Upper lobe of right lung (tissue), 1 donor: ENCODE data around the gene IZUMO1R. TPM values are rescaled to one million over a fixed set of nuclear protein-coding genes. Genes with fewer than 3 reads are reported as not detected.

Experiments used
- ATAC-seq: fragments of 200-7000 bp; cut with Tn5 transposase; one replicate; pipeline ENCODE4 v1.9.1; 2020; ENCODE audit warnings: mild to moderate bottlenecking, moderate library complexity
- DNase-seq: peaks from one replicate; pipeline ENCODE4 v3.0.0-alpha.2; 2020
- H3K27ac ChIP-seq: fragments of 200-600 bp; one replicate; pipeline ENCODE4 v1.8.0; 2022
- H3K27me3 ChIP-seq: fragments of 200-600 bp; one replicate; pipeline ENCODE4 v1.8.0; 2022; ENCODE audit warnings: mild to moderate bottlenecking
- H3K36me3 ChIP-seq: fragments of 200-600 bp; one replicate; pipeline ENCODE4 v1.8.0; 2022
- H3K4me1 ChIP-seq: fragments of 200-600 bp; one replicate; pipeline ENCODE4 v1.8.0; 2022
- H3K4me3 ChIP-seq: fragments of 200-600 bp; one replicate; pipeline ENCODE4 v1.8.0; 2022; ENCODE audit warnings: mild to moderate bottlenecking
- H3K9me3 ChIP-seq: fragments of 200-600 bp; one replicate; pipeline ENCODE4 v1.8.0; 2022
- CTCF ChIP-seq: fragments of 200-600 bp; IDR thresholded peaks from one replicate; pipeline ENCODE4 v1.8.0; 2022; ENCODE audit warnings: antibody characterized with exemption
- intact Hi-C: fragments of 100-400 bp; cut with DNase I; formaldehyde crosslinking; loops from one replicate; pipeline ENCODE4 v1.11.0; 2022
- total RNA-seq: library from RNA; stranded (reverse); fragmentation: NEBNext Ultra II Directional; extraction: Animal tissue kit (Norgen Biotek cat#: 25700); gene quantifications from one replicate; pipeline ENCODE4 v1.2.1, GENCODE V29; 2021
- donor health status: DM: no; HTN: yes; CAD: no; lungs with severe emphysema.

IZUMO1R gene
- total RNA-seq, 1 donor from 2014 or later = not detected

- peak; percentile 13 for ATAC-seq
- H3K4me3 ChIP-seq = no peak overlapping the region
- no peak overlapping the region for H3K27ac ChIP-seq
- no peak for TF ChIP-seq CTCF
- no peaks in the 10 kb centered on the region for H3K36me3 ChIP-seq
- no peaks in the 10 kb centered on the region for H3K4me1 ChIP-seq
- intact Hi-C loops = no loop called here
- DNase-seq = no peak
- no peaks in the 10 kb centered on the region for H3K9me3 ChIP-seq
- no peaks in the 10 kb centered on the region for H3K27me3 ChIP-seq
Observed at GRCh38 chr11:94328587-94329080, 24.3 kb downstream of the IZUMO1R start.

- TF ChIP-seq CTCF = no peak
- no peaks in the 10 kb centered on the region for H3K4me1 ChIP-seq
- H3K27me3 ChIP-seq = no peaks in the 10 kb centered on the region
- no peaks in the 10 kb centered on the region for H3K36me3 ChIP-seq
- ATAC-seq = no peak
- intact Hi-C loops = no loop called here
- no peak overlapping the region for H3K4me3 ChIP-seq
- H3K27ac ChIP-seq = no peak overlapping the region
- H3K9me3 ChIP-seq = no peaks in the 10 kb centered on the region
- no peak for DNase-seq
Observed at GRCh38 chr11:94329501-94329900, 25.1 kb downstream of the IZUMO1R start.

GRCh38 chr11:94330789-94331188 is 26.4 kb downstream of the IZUMO1R start:
- H3K36me3 ChIP-seq = no peaks in the 10 kb centered on the region
- ATAC-seq = no peak
- H3K4me1 ChIP-seq = no peaks in the 10 kb centered on the region
- DNase-seq = no peak
- no peak for TF ChIP-seq CTCF
- intact Hi-C loops = no loop called here
- no peak overlapping the region for H3K27ac ChIP-seq
- no peaks in the 10 kb centered on the region for H3K27me3 ChIP-seq
- no peak overlapping the region for H3K4me3 ChIP-seq
- H3K9me3 ChIP-seq = no peaks in the 10 kb centered on the region

- Histone ChIP-seq H3K4me3 (no peak overlapping the region), H3K9me3 (no peaks in the 10 kb centered on the region), H3K27me3 (no peaks in the 10 kb centered on the region), H3K4me1 (no peaks in the 10 kb centered on the region), H3K36me3 (no peaks in the 10 kb centered on the region), H3K27ac (no peak overlapping the region)
- TF ChIP-seq CTCF = no peak
- no peak for DNase-seq
- intact Hi-C loops = no loop called here
- ATAC-seq = no peak
Observed at GRCh38 chr11:94332814-94333213, 28.4 kb downstream of the IZUMO1R start.

- intact Hi-C loops = no loop called here
- no peak overlapping the region for H3K4me3 ChIP-seq
- ATAC-seq = no peak
- no peak overlapping the region for H3K27ac ChIP-seq
- TF ChIP-seq CTCF = no peak
- no peaks in the 10 kb centered on the region for H3K9me3 ChIP-seq
- no peak for DNase-seq
- H3K27me3 ChIP-seq = no peaks in the 10 kb centered on the region
- no peaks in the 10 kb centered on the region for H3K36me3 ChIP-seq
- no peaks in the 10 kb centered on the region for H3K4me1 ChIP-seq
Observed at GRCh38 chr11:94336033-94336432, 31.7 kb downstream of the IZUMO1R start.

- no peaks in the 10 kb centered on the region for H3K9me3 ChIP-seq
- H3K4me3 ChIP-seq = no peak overlapping the region
- no peaks in the 10 kb centered on the region for H3K4me1 ChIP-seq
- ATAC-seq (no peak), DNase-seq (no peak)
- H3K36me3 ChIP-seq = no peaks in the 10 kb centered on the region
- TF ChIP-seq CTCF = no peak
- intact Hi-C loops = no loop called here
- H3K27me3 ChIP-seq = no peaks in the 10 kb centered on the region
- no peak overlapping the region for H3K27ac ChIP-seq
Observed at GRCh38 chr11:94338651-94339050, 34.3 kb downstream of the IZUMO1R start.
